ENCODE results near the gene ZNF239.
"Not testable (repeated sequence)": the region's sequence is repeated elsewhere in the genome, so short reads cannot be mapped to it uniquely, and the experiment has no call there.

ZNF239 gene

GRCh38 chr10:43595739-43596298 is 21.4 kb upstream of the ZNF239 start:
- H3K4me3 ChIP-seq (replicated peaks; ENCODE audit: low read depth, low read length): no peak overlapping the region
- DNase-seq (ENCODE audit: extremely low read depth, low read depth): no peak
- TF ChIP-seq, protein P1, sequence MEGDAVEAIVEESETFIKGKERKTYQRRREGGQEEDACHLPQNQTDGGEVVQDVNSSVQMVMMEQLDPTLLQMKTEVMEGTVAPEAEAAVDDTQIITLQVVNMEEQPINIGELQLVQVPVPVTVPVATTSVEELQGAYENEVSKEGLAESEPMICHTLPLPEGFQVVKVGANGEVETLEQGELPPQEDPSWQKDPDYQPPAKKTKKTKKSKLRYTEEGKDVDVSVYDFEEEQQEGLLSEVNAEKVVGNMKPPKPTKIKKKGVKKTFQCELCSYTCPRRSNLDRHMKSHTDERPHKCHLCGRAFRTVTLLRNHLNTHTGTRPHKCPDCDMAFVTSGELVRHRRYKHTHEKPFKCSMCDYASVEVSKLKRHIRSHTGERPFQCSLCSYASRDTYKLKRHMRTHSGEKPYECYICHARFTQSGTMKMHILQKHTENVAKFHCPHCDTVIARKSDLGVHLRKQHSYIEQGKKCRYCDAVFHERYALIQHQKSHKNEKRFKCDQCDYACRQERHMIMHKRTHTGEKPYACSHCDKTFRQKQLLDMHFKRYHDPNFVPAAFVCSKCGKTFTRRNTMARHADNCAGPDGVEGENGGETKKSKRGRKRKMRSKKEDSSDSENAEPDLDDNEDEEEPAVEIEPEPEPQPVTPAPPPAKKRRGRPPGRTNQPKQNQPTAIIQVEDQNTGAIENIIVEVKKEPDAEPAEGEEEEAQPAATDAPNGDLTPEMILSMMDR (IDR thresholded peaks at IDR 0.05; ENCODE audit: low read depth, low read length, missing control alignments): no peak

DNA sequence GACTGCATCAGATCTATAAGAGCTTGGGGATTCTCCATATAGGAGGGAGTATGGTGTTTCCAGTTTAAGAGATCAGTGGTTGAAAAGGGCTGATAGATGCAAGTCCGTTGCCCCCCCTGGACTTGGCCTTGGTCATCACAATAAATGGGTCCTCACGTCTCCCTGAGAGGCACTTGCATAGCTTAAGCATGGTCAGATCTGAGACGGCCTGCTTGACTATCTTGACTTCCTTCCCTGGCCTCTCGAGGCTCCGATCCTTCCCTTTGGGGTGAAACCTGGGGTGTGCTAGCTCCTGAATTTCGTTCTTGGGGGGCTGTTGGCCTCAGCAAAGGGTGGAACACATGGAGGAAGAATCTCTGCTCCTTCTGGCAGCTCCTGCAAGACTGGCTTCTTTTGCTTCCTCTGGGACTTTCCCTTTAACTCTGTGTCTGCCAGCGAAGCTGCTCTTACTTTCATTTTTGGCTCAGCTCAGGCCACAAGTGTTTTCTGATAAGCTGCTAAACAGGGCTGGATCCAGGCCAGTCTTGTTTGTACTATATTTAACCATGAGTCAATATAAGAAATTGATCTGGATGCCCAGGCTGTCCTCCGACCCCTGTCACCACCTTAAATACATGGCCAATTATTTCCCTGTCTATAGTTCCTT is 20.7 kb upstream of the ZNF239 start:
- DNase-seq (ENCODE audit: extremely low read depth, low read depth): no peak
- H3K4me3 ChIP-seq (replicated peaks; ENCODE audit: low read depth, low read length): no peak overlapping the region
- TF ChIP-seq, protein P1 (IDR thresholded peaks at IDR 0.05; ENCODE audit: low read depth, low read length, missing control alignments): no peak

- H3K4me3 ChIP-seq (replicated peaks; ENCODE audit: low read depth, low read length): no peak overlapping the region
- TF ChIP-seq, protein P1 (IDR thresholded peaks at IDR 0.05; ENCODE audit: low read depth, low read length, missing control alignments): no peak
- no peak for DNase-seq (ENCODE audit: extremely low read depth, low read depth)
These were observed 17.0 kb upstream of the ZNF239 start for GRCh38 chr10:43591303-43591904.

DNA sequence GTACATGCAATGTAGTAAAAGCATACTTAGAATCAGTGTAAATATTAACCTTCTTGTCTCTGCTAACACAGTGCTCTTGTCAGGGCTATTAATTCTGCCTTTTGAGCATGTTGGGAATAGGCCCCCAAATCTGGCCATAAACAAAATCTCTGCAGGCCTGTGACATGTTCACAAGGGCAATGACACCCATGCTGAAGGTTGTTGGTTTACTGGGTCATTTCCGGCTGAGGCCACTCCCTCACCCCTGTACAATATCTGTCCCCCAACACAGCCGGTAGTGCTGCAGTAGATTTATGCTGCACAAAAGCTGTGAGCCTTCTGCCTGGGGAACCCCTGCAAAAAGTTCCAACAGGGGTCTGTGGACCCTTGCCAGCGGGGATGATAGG is 12.3 kb upstream of the ZNF239 start:
- not testable (repeated sequence) for DNase-seq (ENCODE audit: extremely low read depth, low read depth); H3K4me3 ChIP-seq (replicated peaks; ENCODE audit: low read depth, low read length)

DNA sequence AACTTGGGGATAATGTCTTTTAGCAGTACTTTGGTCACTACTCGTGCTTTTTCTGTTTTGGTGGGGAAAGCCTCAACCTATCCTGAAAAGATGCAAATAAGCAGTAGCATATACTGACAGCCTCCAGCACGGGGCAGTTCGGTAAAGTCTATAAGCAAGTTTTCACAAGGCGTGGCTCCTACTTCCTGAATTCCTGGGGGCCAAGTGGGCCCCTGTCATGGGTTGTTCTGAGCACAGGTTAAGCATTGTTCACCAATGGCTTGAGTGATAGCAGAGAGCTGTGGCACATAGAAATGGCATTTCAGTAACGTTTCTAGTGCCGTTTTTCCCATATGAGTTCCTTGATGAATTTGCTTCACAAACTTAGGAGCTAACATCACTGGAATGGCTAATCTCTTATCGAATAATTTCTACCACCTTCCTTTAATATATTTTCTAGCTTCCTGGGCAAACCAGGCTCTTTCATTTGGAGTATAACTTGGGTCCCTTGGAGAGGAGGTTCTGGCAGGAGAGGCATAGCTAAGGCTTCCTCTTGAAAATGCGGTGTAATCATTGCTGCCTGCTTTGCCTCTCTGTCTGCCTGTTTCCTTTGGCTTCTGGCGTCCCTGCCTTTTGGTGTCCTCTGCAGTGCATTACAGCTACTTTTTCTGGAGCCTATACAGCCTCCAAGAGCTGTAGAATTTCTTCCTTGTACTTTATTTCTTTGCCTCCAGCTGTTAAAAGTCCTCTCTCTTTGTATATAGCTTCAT is 11.7 kb upstream of the ZNF239 start:
- no peak for DNase-seq (ENCODE audit: extremely low read depth, low read depth)
- TF ChIP-seq, protein P1 (IDR thresholded peaks at IDR 0.05; ENCODE audit: low read depth, low read length, missing control alignments): no peak
- no peak overlapping the region for H3K4me3 ChIP-seq (replicated peaks; ENCODE audit: low read depth, low read length)

- no peak for DNase-seq (ENCODE audit: extremely low read depth, low read depth)
- TF ChIP-seq, protein P1 (IDR thresholded peaks at IDR 0.05; ENCODE audit: low read depth, low read length, missing control alignments): no peak
- H3K4me3 ChIP-seq (replicated peaks; ENCODE audit: low read depth, low read length): no peak overlapping the region
These were observed 10.6 kb upstream of the ZNF239 start for GRCh38 chr10:43585046-43585445.

DNA sequence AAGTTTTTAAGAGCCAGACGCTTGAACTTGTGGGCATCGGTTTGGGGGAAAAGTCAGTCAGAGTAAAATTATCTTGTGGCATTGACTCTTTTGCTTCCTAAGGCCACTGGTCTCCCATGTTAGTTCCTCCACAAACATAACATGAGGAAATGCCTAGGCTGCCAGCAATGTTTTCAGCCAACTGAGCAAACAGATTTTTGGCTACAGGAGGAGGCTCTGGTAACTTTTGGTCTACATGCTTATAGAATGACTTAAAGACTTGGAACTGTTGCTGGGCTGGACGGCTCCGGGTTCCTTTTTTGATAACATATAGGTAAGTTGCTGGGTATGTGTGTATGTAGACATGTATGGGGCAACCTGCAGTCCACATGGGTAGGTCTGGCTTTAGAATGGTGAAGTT is 9.6 kb upstream of the ZNF239 start:
- no peak overlapping the region for H3K4me3 ChIP-seq (replicated peaks; ENCODE audit: low read depth, low read length)
- TF ChIP-seq, protein P1 (IDR thresholded peaks at IDR 0.05; ENCODE audit: low read depth, low read length, missing control alignments): no peak
- DNase-seq (ENCODE audit: extremely low read depth, low read depth): no peak

Data from HFF-Myc (cell line).